ENCODE measurements around the gene PDE11A. TPM values are rescaled to one million over a fixed set of nuclear protein-coding genes. Genes with fewer than 3 reads are reported as not detected.

Gene PDE11A
- total and polyA plus RNA-seq, 2 experiments from 2014 or later, result 0.08 to 0.73 TPM

DNA sequence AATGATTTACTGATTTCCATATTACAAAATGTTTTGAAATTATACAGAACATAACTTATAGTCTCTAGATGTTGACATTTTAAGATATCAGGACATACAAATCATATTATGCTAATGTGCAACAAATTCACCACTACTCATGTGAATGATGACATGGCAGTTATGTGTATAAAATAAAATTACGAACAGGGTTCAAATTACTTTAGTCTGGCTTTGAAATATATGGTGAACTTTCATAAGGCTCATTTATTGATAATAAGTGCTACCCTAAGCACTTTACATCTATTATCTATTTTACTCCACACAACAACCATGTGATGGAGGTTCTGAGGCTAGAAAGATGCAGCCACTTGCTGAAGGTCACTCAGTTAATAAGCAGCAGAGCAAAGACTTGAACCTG, 62.8 kb downstream of the PDE11A start:
- no peaks in the 10 kb centered on the region for H3K36me3 Mint-ChIP-seq (ENCODE audit: low read depth)
- no peaks in the 10 kb centered on the region for H3K4me1 Mint-ChIP-seq
- Histone ChIP-seq H3K79me2 (replicated peaks; ENCODE audit: insufficient read depth) (no peaks in the 10 kb centered on the region), H3K4me3 (no peak overlapping the region), H2AFZ (no peak overlapping the region), H3K36me3 (ENCODE audit: insufficient read depth) (no peaks in the 10 kb centered on the region), H3K27ac (ENCODE audit: low read depth) (no peak overlapping the region), H3K9me2 (ENCODE audit: insufficient read depth) (no peaks in the 10 kb centered on the region), H3K27me3 (ENCODE audit: insufficient read depth) (no peaks in the 10 kb centered on the region), H4K20me1 (replicated peaks; ENCODE audit: insufficient read depth) (no peaks in the 10 kb centered on the region), H3K4me2 (no peak overlapping the region), H3F3A (replicated peaks; ENCODE audit: low read depth) (no peaks in the 10 kb centered on the region), H3K4me1 (ENCODE audit: insufficient read depth) (0 out of 2 replicates have a peak, but pooled peaks cover 3% of the 10 kb centered on the region)
- no peak for ATAC-seq
- H3K9me3 Mint-ChIP-seq, result no peaks in the 10 kb centered on the region
- no peak for DNase-seq (ENCODE audit: low spot score)
- H3K27ac Mint-ChIP-seq, result no peak overlapping the region
- H3K27me3 Mint-ChIP-seq (ENCODE audit: insufficient read depth, low read depth, poor library complexity), result no peaks in the 10 kb centered on the region
- H3K4me3 Mint-ChIP-seq, result no peak overlapping the region
- TF ChIP-seq NANOG (IDR thresholded peaks at IDR 0.05; ENCODE audit: borderline replicate concordance) (no peak), STAT1 (IDR thresholded peaks at IDR 0.05; ENCODE audit: unreplicated experiment) (no peak), ZNF114 (CRISPR knock-in tag; IDR thresholded peaks at IDR 0.05) (no peak), CREB1 (CRISPR knock-in tag; IDR thresholded peaks at IDR 0.05; ENCODE audit: low read depth) (no peak), EZH2phosphoT487 (IDR thresholded peaks at IDR 0.05; ENCODE audit: unreplicated experiment) (no peak)
- TF ChIP-seq, protein P1, sequence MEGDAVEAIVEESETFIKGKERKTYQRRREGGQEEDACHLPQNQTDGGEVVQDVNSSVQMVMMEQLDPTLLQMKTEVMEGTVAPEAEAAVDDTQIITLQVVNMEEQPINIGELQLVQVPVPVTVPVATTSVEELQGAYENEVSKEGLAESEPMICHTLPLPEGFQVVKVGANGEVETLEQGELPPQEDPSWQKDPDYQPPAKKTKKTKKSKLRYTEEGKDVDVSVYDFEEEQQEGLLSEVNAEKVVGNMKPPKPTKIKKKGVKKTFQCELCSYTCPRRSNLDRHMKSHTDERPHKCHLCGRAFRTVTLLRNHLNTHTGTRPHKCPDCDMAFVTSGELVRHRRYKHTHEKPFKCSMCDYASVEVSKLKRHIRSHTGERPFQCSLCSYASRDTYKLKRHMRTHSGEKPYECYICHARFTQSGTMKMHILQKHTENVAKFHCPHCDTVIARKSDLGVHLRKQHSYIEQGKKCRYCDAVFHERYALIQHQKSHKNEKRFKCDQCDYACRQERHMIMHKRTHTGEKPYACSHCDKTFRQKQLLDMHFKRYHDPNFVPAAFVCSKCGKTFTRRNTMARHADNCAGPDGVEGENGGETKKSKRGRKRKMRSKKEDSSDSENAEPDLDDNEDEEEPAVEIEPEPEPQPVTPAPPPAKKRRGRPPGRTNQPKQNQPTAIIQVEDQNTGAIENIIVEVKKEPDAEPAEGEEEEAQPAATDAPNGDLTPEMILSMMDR (conservative IDR thresholded peaks at IDR 0.05; ENCODE audit: low read depth in 2 of 2), result no peak

DNA sequence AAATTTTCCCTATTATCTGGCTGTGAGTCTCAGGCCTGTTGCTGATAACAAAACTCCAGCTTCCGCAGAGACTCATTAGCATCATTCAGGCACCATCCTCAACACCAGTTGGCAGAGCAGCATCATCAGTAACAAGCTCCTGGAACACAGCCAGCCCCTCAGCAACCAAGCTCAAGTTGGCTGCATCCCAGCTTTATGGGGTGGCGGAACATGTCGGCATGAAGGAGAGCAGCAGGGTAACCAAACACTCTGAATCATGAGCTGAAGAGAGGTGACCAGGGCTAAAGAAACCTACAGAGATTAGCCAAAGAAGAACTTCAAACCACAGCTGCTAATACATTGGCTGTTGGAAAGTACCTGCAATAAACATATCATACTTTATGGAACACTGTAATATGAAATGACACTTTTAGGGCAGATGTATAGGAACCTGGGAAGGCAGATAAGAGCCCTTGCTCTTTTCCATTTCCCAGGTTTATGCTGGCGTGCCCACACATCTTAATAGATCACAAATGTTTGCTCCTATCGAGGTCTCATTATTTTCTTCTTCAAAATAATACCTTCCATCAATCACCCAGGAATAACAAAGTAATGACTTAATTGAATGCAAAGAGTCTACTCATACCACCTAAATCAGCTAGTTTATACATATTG, 63.8 kb downstream of the PDE11A start:
- Histone ChIP-seq H3K9me2 (ENCODE audit: insufficient read depth) (no peaks in the 10 kb centered on the region), H3K4me1 (ENCODE audit: insufficient read depth) (0 out of 2 replicates have a peak, but pooled peaks cover 3% of the 10 kb centered on the region), H2AFZ (peak overlapping the region; percentile 33), H3K27me3 (ENCODE audit: insufficient read depth) (no peaks in the 10 kb centered on the region), H3K79me2 (replicated peaks; ENCODE audit: insufficient read depth) (no peaks in the 10 kb centered on the region), H3K4me3 (no peak overlapping the region), H4K20me1 (replicated peaks; ENCODE audit: insufficient read depth) (no peaks in the 10 kb centered on the region), H3K27ac (ENCODE audit: low read depth) (no peak overlapping the region), H3K4me2 (no peak overlapping the region), H3F3A (replicated peaks; ENCODE audit: low read depth) (no peaks in the 10 kb centered on the region), H3K36me3 (ENCODE audit: insufficient read depth) (no peaks in the 10 kb centered on the region)
- no peak for TF ChIP-seq CREB1 (CRISPR knock-in tag; IDR thresholded peaks at IDR 0.05; ENCODE audit: low read depth)
- TF ChIP-seq STAT1 (IDR thresholded peaks at IDR 0.05; ENCODE audit: unreplicated experiment), result no peak
- TF ChIP-seq, protein P2, sequence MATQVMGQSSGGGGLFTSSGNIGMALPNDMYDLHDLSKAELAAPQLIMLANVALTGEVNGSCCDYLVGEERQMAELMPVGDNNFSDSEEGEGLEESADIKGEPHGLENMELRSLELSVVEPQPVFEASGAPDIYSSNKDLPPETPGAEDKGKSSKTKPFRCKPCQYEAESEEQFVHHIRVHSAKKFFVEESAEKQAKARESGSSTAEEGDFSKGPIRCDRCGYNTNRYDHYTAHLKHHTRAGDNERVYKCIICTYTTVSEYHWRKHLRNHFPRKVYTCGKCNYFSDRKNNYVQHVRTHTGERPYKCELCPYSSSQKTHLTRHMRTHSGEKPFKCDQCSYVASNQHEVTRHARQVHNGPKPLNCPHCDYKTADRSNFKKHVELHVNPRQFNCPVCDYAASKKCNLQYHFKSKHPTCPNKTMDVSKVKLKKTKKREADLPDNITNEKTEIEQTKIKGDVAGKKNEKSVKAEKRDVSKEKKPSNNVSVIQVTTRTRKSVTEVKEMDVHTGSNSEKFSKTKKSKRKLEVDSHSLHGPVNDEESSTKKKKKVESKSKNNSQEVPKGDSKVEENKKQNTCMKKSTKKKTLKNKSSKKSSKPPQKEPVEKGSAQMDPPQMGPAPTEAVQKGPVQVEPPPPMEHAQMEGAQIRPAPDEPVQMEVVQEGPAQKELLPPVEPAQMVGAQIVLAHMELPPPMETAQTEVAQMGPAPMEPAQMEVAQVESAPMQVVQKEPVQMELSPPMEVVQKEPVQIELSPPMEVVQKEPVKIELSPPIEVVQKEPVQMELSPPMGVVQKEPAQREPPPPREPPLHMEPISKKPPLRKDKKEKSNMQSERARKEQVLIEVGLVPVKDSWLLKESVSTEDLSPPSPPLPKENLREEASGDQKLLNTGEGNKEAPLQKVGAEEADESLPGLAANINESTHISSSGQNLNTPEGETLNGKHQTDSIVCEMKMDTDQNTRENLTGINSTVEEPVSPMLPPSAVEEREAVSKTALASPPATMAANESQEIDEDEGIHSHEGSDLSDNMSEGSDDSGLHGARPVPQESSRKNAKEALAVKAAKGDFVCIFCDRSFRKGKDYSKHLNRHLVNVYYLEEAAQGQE (IDR thresholded peaks at IDR 0.05; ENCODE audit: unreplicated experiment), result no peak
- TF ChIP-seq, protein P3, sequence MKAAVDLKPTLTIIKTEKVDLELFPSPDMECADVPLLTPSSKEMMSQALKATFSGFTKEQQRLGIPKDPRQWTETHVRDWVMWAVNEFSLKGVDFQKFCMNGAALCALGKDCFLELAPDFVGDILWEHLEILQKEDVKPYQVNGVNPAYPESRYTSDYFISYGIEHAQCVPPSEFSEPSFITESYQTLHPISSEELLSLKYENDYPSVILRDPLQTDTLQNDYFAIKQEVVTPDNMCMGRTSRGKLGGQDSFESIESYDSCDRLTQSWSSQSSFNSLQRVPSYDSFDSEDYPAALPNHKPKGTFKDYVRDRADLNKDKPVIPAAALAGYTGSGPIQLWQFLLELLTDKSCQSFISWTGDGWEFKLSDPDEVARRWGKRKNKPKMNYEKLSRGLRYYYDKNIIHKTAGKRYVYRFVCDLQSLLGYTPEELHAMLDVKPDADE (IDR thresholded peaks at IDR 0.05), result no peak
- peak; percentile 15 for DNase-seq (ENCODE audit: low spot score)
- H3K4me3 Mint-ChIP-seq, result no peak overlapping the region
- H3K27ac Mint-ChIP-seq, result no peak overlapping the region
- H3K9me3 Mint-ChIP-seq, result no peaks in the 10 kb centered on the region
- ATAC-seq, result no peak
- no peaks in the 10 kb centered on the region for H3K36me3 Mint-ChIP-seq (ENCODE audit: low read depth)
- H3K4me1 Mint-ChIP-seq, result no peaks in the 10 kb centered on the region
- no peaks in the 10 kb centered on the region for H3K27me3 Mint-ChIP-seq (ENCODE audit: insufficient read depth, low read depth, poor library complexity)
